Breast epithelium (tissue), 4 donors: ENCODE data around the gene KLF3. TPM values are rescaled to one million over a fixed set of nuclear protein-coding genes. Genes with fewer than 3 reads are reported as not detected.

Source experiments
- DNase-seq, 2 donors: peaks; one replicate each; pipeline ENCODE4 v3.0.0-alpha.2; 2019; ENCODE audit warnings: low spot score in 2 of 2
- H3K27ac ChIP-seq, 2 donors: fragments of 200-600 bp; sonication (generic) in 1 of 2; one replicate each; pipeline ENCODE4 v1.5.1; 2016 to 2019; ENCODE audit warnings: mild to moderate bottlenecking in 1 of 2
- H3K27me3 ChIP-seq, 2 donors: fragments of 200-600 bp; sonication (generic) in 1 of 2; one replicate each; pipeline versions ENCODE4 v1.5.1 to v1.6.0; 2017 to 2019; ENCODE audit warnings: control low read depth in 1 of 2, mild to moderate bottlenecking in 1 of 2
- H3K36me3 ChIP-seq: fragments of 200-600 bp; one replicate; pipeline ENCODE4 v1.5.1; 2019
- H3K4me1 ChIP-seq, 2 donors: fragments of 200-600 bp; sonication (generic); one replicate each; pipeline ENCODE4 v1.5.1; 2016 to 2019; ENCODE audit warnings: control low read depth in 1 of 2
- H3K4me3 ChIP-seq, 3 donors: fragments of 200-600 bp; sonication (generic); 1 replicate in 2 of 3; 2 replicates in 1 of 3; pipeline ENCODE4 v1.5.1; 2016 to 2019; ENCODE audit warnings: mild to moderate bottlenecking in 3 of 3, moderate library complexity in 2 of 3
- H3K9me3 ChIP-seq, 2 donors: fragments of 200-600 bp; sonication (generic) in 1 of 2; one replicate each; pipeline ENCODE4 v1.5.1; 2016 to 2019; ENCODE audit warnings: control low read depth in 1 of 2
- CTCF ChIP-seq, 3 donors: fragments of 450-650 bp; IDR thresholded peaks; one replicate each; pipeline ENCODE4 v1.5.1; 2016 to 2017; ENCODE audit warnings: antibody characterized with exemption in 3 of 3, mild to moderate bottlenecking in 3 of 3, moderate library complexity in 3 of 3
- POLR2A ChIP-seq: fragments of 450-650 bp; IDR thresholded peaks from one replicate; pipeline ENCODE4 v1.6.1; 2016; ENCODE audit warnings: antibody characterized with exemption, mild to moderate bottlenecking, moderate library complexity
- POLR2AphosphoS5 ChIP-seq, 3 donors: sonication (generic); formaldehyde crosslinking; IDR thresholded peaks; one replicate each; pipeline ENCODE4 v1.6.1; 2017; ENCODE audit warnings: antibody characterized with exemption in 3 of 3
- intact Hi-C: fragments of 100-400 bp; cut with DNase I; formaldehyde crosslinking; loops from one replicate; pipeline ENCODE4 v1.15.1; 2023; ENCODE audit warnings: low total_unique reads
- total RNA-seq, 3 donors: library from RNA; depleted of rRNA; stranded (reverse); fragments of >200 nt; gene quantifications; one replicate each; pipeline ENCODE4 v1.1.0, GENCODE V29; 2016

Gene KLF3
- total RNA-seq, 3 donors from 2014 or later: 33.4 to 48.5 (median 36.0) TPM

- no peaks in the 10 kb centered on the region for H3K9me3 ChIP-seq
- no peaks in the 10 kb centered on the region for H3K4me1 ChIP-seq
- TF ChIP-seq POLR2AphosphoS5 (IDR thresholded peaks at IDR 0.05) (no peak), CTCF (IDR thresholded peaks at IDR 0.05) (no peak), POLR2A (no peak)
- H3K4me3 ChIP-seq: no peak overlapping the region
- peaks cover 4% of the 10 kb centered on the region for H3K36me3 ChIP-seq
- no peak overlapping the region for H3K27ac ChIP-seq
- no peak for DNase-seq
- H3K27me3 ChIP-seq: no peaks in the 10 kb centered on the region
- intact Hi-C loops: no loop called here
Measured at GRCh38 chr4:38687571-38688011, 23.6 kb downstream of the KLF3 start.

GRCh38 chr4:38688676-38689355 is 24.8 kb downstream of the KLF3 start:
- no peaks in the 10 kb centered on the region for H3K4me1 ChIP-seq
- H3K27ac ChIP-seq: no peak overlapping the region
- no peak for DNase-seq
- no peaks in the 10 kb centered on the region for H3K36me3 ChIP-seq
- TF ChIP-seq POLR2A (no peak), CTCF (IDR thresholded peaks at IDR 0.05) (no peak), POLR2AphosphoS5 (IDR thresholded peaks at IDR 0.05) (no peak)
- intact Hi-C loops: no loop called here
- no peak overlapping the region for H3K4me3 ChIP-seq
- H3K9me3 ChIP-seq: no peaks in the 10 kb centered on the region
- H3K27me3 ChIP-seq: no peaks in the 10 kb centered on the region

- DNase-seq: no peak
- Histone ChIP-seq H3K27ac (no peak overlapping the region), H3K36me3 (no peaks in the 10 kb centered on the region), H3K27me3 (no peaks in the 10 kb centered on the region), H3K9me3 (no peaks in the 10 kb centered on the region), H3K4me3 (no peak overlapping the region), H3K4me1 (no peaks in the 10 kb centered on the region)
- intact Hi-C loops: no loop called here
- TF ChIP-seq POLR2AphosphoS5 (IDR thresholded peaks at IDR 0.05): no peak
- TF ChIP-seq CTCF (IDR thresholded peaks at IDR 0.05): no peak
- no peak for TF ChIP-seq POLR2A
Measured at GRCh38 chr4:38691251-38692008, 27.4 kb downstream of the KLF3 start.

GRCh38 chr4:38692421-38692820 is 28.4 kb downstream of the KLF3 start:
- intact Hi-C loops: no loop called here
- no peak overlapping the region for H3K27ac ChIP-seq
- DNase-seq: no peak
- H3K4me1 ChIP-seq: no peaks in the 10 kb centered on the region
- no peaks in the 10 kb centered on the region for H3K9me3 ChIP-seq
- H3K36me3 ChIP-seq: no peaks in the 10 kb centered on the region
- H3K4me3 ChIP-seq: no peak overlapping the region
- no peaks in the 10 kb centered on the region for H3K27me3 ChIP-seq
- no peak for TF ChIP-seq CTCF (IDR thresholded peaks at IDR 0.05)
- TF ChIP-seq POLR2AphosphoS5 (IDR thresholded peaks at IDR 0.05): no peak
- TF ChIP-seq POLR2A: no peak

- Histone ChIP-seq H3K27ac (no peak overlapping the region), H3K9me3 (no peaks in the 10 kb centered on the region), H3K27me3 (no peaks in the 10 kb centered on the region), H3K4me1 (no peaks in the 10 kb centered on the region), H3K4me3 (no peak overlapping the region), H3K36me3 (no peaks in the 10 kb centered on the region)
- intact Hi-C loops: no loop called here
- TF ChIP-seq CTCF (IDR thresholded peaks at IDR 0.05) (no peak), POLR2AphosphoS5 (IDR thresholded peaks at IDR 0.05) (no peak), POLR2A (no peak)
- no peak for DNase-seq
Measured at GRCh38 chr4:38693569-38693968, 29.6 kb downstream of the KLF3 start.
